Mesenchymal stem cell (in vitro differentiated cells and primary cell): ENCODE data around the gene TRAF3IP1.
A peak's percentile ranks its signal among the peaks of the same experiment; 100 is the strongest.
"Not testable (repeated sequence)": the region's sequence is repeated elsewhere in the genome, so short reads cannot be mapped to it uniquely, and the experiment has no call there.

Source experiments
- DNase-seq: peaks from one replicate; pipeline ENCODE4 v3.0.0-alpha.2; 2013
- H2AFZ ChIP-seq: one replicate; pipeline ENCODE4 v1.6.1; 2013; ENCODE audit warnings: low read depth, mild to moderate bottlenecking, control low read depth, inconsistent platforms, low read length, moderate library complexity
- H2AK5ac ChIP-seq: 2 replicates; pipeline ENCODE4 v1.6.1; 2013; ENCODE audit warnings: low read length, moderate library complexity, mild to moderate bottlenecking, inconsistent platforms; ENCODE audit not compliant: severe bottlenecking
- H2BK120ac ChIP-seq: one replicate; pipeline ENCODE4 v1.6.1; 2013; ENCODE audit warnings: low read depth, mild to moderate bottlenecking, inconsistent platforms, low read length, moderate library complexity
- H2BK12ac ChIP-seq, 2 experiments: one replicate each; pipeline ENCODE4 v1.6.1; 2013; ENCODE audit warnings: inconsistent platforms in 2 of 2, low read length in 2 of 2, mild to moderate bottlenecking in 2 of 2, moderate library complexity in 2 of 2, control low read depth in 1 of 2
- H2BK15ac ChIP-seq: one replicate; pipeline ENCODE4 v1.6.1; 2013; ENCODE audit warnings: mild to moderate bottlenecking, low read depth, inconsistent platforms; ENCODE audit not compliant: poor library complexity, severe bottlenecking
- H2BK5ac ChIP-seq: 2 replicates; pipeline ENCODE4 v1.6.1; 2013; ENCODE audit warnings: low read depth, mild to moderate bottlenecking, low read length, control low read depth, inconsistent platforms; ENCODE audit not compliant: poor library complexity, severe bottlenecking
- H3K14ac ChIP-seq, 2 experiments: one replicate each; pipeline ENCODE4 v1.6.1; 2013; ENCODE audit warnings: inconsistent platforms in 2 of 2, low read length in 2 of 2, control low read depth in 1 of 2, mild to moderate bottlenecking in 1 of 2, moderate library complexity in 1 of 2
- H3K18ac ChIP-seq, 2 experiments: one replicate each; pipeline ENCODE4 v1.6.1; 2013; ENCODE audit warnings: inconsistent platforms in 2 of 2, low read length in 2 of 2, control low read depth in 1 of 2, low read depth in 1 of 2, mild to moderate bottlenecking in 1 of 2
- H3K23ac ChIP-seq, 2 experiments: one replicate each; pipeline ENCODE4 v1.6.1; 2013; ENCODE audit warnings: inconsistent platforms in 2 of 2, low read length in 2 of 2, mild to moderate bottlenecking in 2 of 2, moderate library complexity in 2 of 2, control low read depth in 1 of 2
- H3K27ac ChIP-seq: 2 replicates; pipeline ENCODE4 v1.5.1; 2013; ENCODE audit warnings: mild to moderate bottlenecking, moderate library complexity, low read length, control low read depth, inconsistent platforms; ENCODE audit not compliant: poor library complexity, severe bottlenecking
- H3K27me3 ChIP-seq, 2 experiments: 2 replicates each; pipeline versions ENCODE4 v1.6.1 to v1.7.0; 2013; ENCODE audit warnings: low read length in 2 of 2, mild to moderate bottlenecking in 2 of 2, moderate library complexity in 2 of 2, control low read depth in 1 of 2, inconsistent platforms in 1 of 2; ENCODE audit not compliant: control insufficient read depth in 1 of 2, insufficient read depth in 1 of 2
- H3K36me3 ChIP-seq, 2 experiments: 2 replicates each; pipeline versions ENCODE4 v1.6.1 to v1.7.0; 2013; ENCODE audit warnings: low read length in 2 of 2, control low read depth in 1 of 2, inconsistent platforms in 1 of 2, low read depth in 1 of 2, mild to moderate bottlenecking in 1 of 2; ENCODE audit not compliant: insufficient read depth in 2 of 2, control insufficient read depth in 1 of 2
- H3K4ac ChIP-seq, 2 experiments: one replicate each; pipeline ENCODE4 v1.6.1; 2013; ENCODE audit warnings: inconsistent platforms in 2 of 2, low read length in 2 of 2, mild to moderate bottlenecking in 2 of 2, moderate library complexity in 2 of 2, control low read depth in 1 of 2, low read depth in 1 of 2
- H3K4me1 ChIP-seq: 2 replicates; pipeline ENCODE4 v1.6.1; 2013; ENCODE audit warnings: low read depth, low read length, control low read depth; ENCODE audit not compliant: control insufficient read depth, insufficient read depth
- H3K4me2 ChIP-seq: 2 replicates; pipeline ENCODE4 v1.6.1; 2013; ENCODE audit warnings: low read length, mild to moderate bottlenecking, inconsistent platforms; ENCODE audit not compliant: poor library complexity, severe bottlenecking
- H3K4me3 ChIP-seq, 2 experiments: 2 replicates each; pipeline versions ENCODE4 v1.5.1 to v1.7.0; 2013; ENCODE audit warnings: low read length in 2 of 2, mild to moderate bottlenecking in 2 of 2, control low read depth in 1 of 2, low read depth in 1 of 2; ENCODE audit not compliant: insufficient read depth in 1 of 2
- H3K79me1 ChIP-seq: replicated peaks from 2 replicates; pipeline ENCODE4 v1.6.1; 2013; ENCODE audit warnings: mild to moderate bottlenecking, control low read depth, low read length, inconsistent platforms; ENCODE audit not compliant: poor library complexity, severe bottlenecking
- H3K9ac ChIP-seq: 2 replicates; pipeline ENCODE4 v1.7.0; 2013; ENCODE audit warnings: mild to moderate bottlenecking, low read length, moderate library complexity
- H3K9me3 ChIP-seq: 2 replicates; pipeline ENCODE4 v1.7.0; 2013; ENCODE audit warnings: mild to moderate bottlenecking, low read length; ENCODE audit not compliant: control insufficient read depth
- H4K8ac ChIP-seq: one replicate; pipeline ENCODE4 v1.6.1; 2013; ENCODE audit warnings: inconsistent platforms, mild to moderate bottlenecking, low read length, moderate library complexity
- H4K91ac ChIP-seq: one replicate; pipeline ENCODE4 v1.6.1; 2013; ENCODE audit warnings: mild to moderate bottlenecking, low read length, inconsistent platforms
- WGBS: methylation state at CpG from one replicate; pipeline ENCODE4 v1.1.7; 2013; ENCODE audit warnings: mixed read lengths; 5-methylcytosine and 5-hydroxymethylcytosine counted together

The TRAF3IP1 gene

GRCh38 chr2:238321467-238321866, 1.1 kb downstream of the TRAF3IP1 start:
- H4K8ac ChIP-seq: no peak overlapping the region

GRCh38 chr2:238322001-238322411, 1.7 kb downstream of the TRAF3IP1 start:
- Histone ChIP-seq H3K4me3 (peak overlapping the region in 1 of 2 experiments; percentile 82), H2AFZ (no peak overlapping the region), H4K91ac (no peak overlapping the region), H2AK5ac (no peak overlapping the region), H2BK5ac (no peak overlapping the region), H3K27me3 (no peaks in the 10 kb centered on the region), H3K9me3 (no peaks in the 10 kb centered on the region), H2BK120ac (no peak overlapping the region), H3K36me3 (peaks cover 10 to 23% of the 10 kb centered on the region in 2 experiments), H2BK15ac (no peak overlapping the region), H3K14ac (no peak overlapping the region), H2BK12ac (no peak overlapping the region), H4K8ac (no peak overlapping the region), H3K27ac (no peak overlapping the region), H3K4me1 (peaks cover 14% of the 10 kb centered on the region), H3K4ac (no peak overlapping the region), H3K18ac (no peak overlapping the region), H3K9ac (peak overlapping the region; percentile 82), H3K4me2 (no peak overlapping the region), H3K79me1 (peaks cover 38% of the 10 kb centered on the region), H3K23ac (no peak overlapping the region)
- 95% methylated on average over 10 of the region's 10 CpGs for WGBS
- no peak for DNase-seq

More at GRCh38 chr2:238321467-238321866, 1.1 kb downstream of the TRAF3IP1 start:
- Histone ChIP-seq H2BK12ac (no peak overlapping the region), H3K27ac (no peak overlapping the region), H2BK15ac (no peak overlapping the region), H3K4me2 (peak overlapping the region; percentile 71), H2BK5ac (no peak overlapping the region), H3K4me1 (peaks cover 14% of the 10 kb centered on the region), H3K79me1 (peaks cover 34% of the 10 kb centered on the region), H3K9me3 (no peaks in the 10 kb centered on the region), H2AK5ac (no peak overlapping the region), H3K23ac (peak overlapping the region in 1 of 2 experiments; percentile 5), H3K14ac (no peak overlapping the region), H2AFZ (no peak overlapping the region), H3K4ac (no peak overlapping the region), H4K91ac (no peak overlapping the region), H3K4me3 (peak overlapping the region in 1 of 2 experiments; percentile 82), H3K27me3 (peaks cover 0 to under 1% of the 10 kb centered on the region in 2 experiments), H2BK120ac (no peak overlapping the region), H3K18ac (no peak overlapping the region), H3K36me3 (peaks cover 10 to 18% of the 10 kb centered on the region in 2 experiments), H3K9ac (peak overlapping the region; percentile 82)
- WGBS: 83% methylated on average over 9 of the region's 9 CpGs
- no peak for DNase-seq

GRCh38 chr2:238324248-238324647, 3.9 kb downstream of the TRAF3IP1 start:
- not testable (repeated sequence) for H3K14ac ChIP-seq, H3K4ac ChIP-seq, H4K8ac ChIP-seq, DNase-seq, H3K9me3 ChIP-seq, H3K23ac ChIP-seq, H2AK5ac ChIP-seq, H3K4me3 ChIP-seq, H2BK12ac ChIP-seq, H3K4me2 ChIP-seq, H3K27ac ChIP-seq, H3K18ac ChIP-seq, H2AFZ ChIP-seq, H2BK5ac ChIP-seq, H2BK15ac ChIP-seq, H3K9ac ChIP-seq, H4K91ac ChIP-seq, H2BK120ac ChIP-seq, H3K27me3 ChIP-seq
- 97% methylated on average over 7 of the region's 7 CpGs for WGBS
- Histone ChIP-seq H3K4me1 (peaks cover 14% of the 10 kb centered on the region), H3K36me3 (peaks cover 32 to 33% of the 10 kb centered on the region in 2 experiments), H3K79me1 (peaks cover 45% of the 10 kb centered on the region)

- H3K18ac ChIP-seq: no peak overlapping the region
- H3K9ac ChIP-seq: no peak overlapping the region
- no peak overlapping the region for H3K23ac ChIP-seq
- no peak overlapping the region for H3K4me2 ChIP-seq
- WGBS: 95% methylated on average over 7 of the region's 9 CpGs
- no peak overlapping the region for H4K8ac ChIP-seq
- no peak overlapping the region for H2AFZ ChIP-seq
- no peak overlapping the region for H3K14ac ChIP-seq
- H3K9me3 ChIP-seq: no peaks in the 10 kb centered on the region
- no peak overlapping the region for H2BK12ac ChIP-seq
- no peak overlapping the region for H2AK5ac ChIP-seq
- no peak overlapping the region for H3K4me3 ChIP-seq
- no peak overlapping the region for H2BK120ac ChIP-seq
- no peak overlapping the region for H4K91ac ChIP-seq
- no peak for DNase-seq
- H3K79me1 ChIP-seq: peaks cover 53% of the 10 kb centered on the region
- peaks cover 41 to 46% of the 10 kb centered on the region in 2 experiments for H3K36me3 ChIP-seq
- no peak overlapping the region for H3K27ac ChIP-seq
- no peak overlapping the region for H2BK15ac ChIP-seq
- no peak overlapping the region for H3K4ac ChIP-seq
- H3K4me1 ChIP-seq: peaks cover 10% of the 10 kb centered on the region
- no peaks in the 10 kb centered on the region for H3K27me3 ChIP-seq
- no peak overlapping the region for H2BK5ac ChIP-seq
Measured at GRCh38 chr2:238325694-238326093, 5.4 kb downstream of the TRAF3IP1 start.
